ENCODE measurements around the gene JPH4.
A peak's percentile ranks its signal among the peaks of the same experiment; 100 is the strongest.
"Not testable (repeated sequence)": the region's sequence is repeated elsewhere in the genome, so short reads cannot be mapped to it uniquely, and the experiment has no call there.

Gene JPH4

DNA sequence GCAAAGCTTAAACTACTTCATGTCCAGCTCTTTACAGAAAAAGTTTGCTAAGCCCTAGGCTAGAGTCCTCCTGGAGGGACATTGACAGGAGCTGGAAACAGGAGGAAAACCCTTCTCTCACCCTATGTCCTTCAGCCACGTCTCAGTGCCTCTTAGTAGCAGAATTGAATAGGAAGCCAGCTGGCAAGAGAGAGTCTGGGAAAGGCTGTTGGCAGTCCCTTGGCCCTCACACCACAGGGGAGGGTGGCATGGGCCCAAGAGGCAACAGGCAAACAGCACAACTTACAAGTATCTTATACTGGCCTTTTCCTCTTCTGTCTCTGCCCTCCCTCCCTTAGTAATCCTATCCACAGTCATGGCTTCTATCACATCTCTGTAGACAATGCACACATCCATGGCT, 29.9 kb upstream of the JPH4 start:
- DNase-seq, result no peak

DNA sequence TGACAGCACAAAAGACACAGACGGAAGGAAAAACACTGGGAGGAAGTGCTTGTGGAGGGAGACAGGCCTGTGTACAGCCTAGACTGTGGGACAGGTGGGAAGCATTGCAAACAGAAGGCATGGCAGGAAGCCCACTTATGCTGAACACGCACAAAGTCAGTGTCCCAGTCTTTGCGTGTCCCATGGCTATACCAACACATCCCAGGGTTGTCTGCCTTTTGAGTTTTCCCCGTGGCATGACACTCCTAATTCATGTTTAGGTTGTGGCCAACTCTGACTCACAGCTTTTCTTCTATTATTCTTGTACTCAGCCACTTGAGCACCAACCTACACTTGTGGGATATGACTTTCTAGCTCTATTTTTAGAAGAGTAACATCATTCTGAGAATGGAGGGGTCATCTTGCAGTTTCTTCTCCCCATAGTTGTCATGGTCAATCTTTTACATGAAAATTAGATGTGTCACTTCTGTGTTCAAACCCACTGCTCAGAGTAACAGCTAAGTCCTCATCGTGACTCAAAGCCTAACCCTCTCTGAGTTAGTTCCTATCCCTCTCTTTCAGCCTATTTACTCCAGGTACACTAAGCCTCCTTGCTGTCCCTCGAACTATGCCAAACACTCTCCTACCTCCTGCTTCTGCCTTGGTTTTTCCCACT, 27.5 kb upstream of the JPH4 start:
- DNase-seq, result no peak

DNA sequence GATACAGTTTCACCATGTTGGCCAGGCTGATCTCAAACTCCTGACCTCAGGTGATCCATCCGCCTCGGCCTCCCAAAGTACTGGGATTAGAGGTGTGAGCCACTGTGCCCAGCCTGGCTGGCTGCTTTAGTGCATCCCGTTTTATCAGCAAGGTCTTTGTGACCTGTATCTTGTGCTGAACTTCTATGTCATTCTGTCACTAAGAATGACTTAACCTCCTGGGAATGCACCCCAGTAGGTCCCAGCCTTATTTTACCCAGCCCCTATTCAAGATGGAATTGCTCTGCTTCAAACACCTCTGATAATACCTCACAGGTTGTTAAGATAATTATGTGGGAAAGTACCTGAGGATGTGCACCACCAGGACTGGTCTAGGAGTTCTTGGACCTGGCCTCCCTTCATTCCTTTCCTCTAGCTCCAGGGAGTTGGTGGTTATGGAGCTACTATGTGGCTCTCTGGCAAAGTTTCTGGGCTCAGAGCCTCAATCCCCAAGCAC, 26.1 kb upstream of the JPH4 start:
- DNase-seq, result no peak

DNA sequence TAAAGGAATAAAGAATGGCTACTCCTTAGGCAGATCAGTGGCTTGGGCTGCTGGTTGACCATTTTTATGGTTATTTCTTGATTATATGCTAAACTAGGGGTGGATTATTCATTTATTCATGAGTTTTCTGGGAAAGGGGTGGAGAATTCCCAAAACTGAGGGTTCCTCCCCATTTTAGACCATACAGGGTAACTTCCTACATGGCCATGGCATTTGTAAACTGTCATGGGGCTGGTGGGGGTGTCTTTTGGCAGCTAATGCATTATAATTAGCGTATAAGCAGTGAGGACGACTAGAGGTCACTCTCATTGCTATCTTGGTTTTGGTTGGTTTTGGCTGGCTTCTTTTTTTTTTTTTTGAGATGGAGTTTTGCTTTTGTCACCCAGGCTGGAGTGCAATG, 25.6 kb upstream of the JPH4 start:
- no peak for DNase-seq

DNA sequence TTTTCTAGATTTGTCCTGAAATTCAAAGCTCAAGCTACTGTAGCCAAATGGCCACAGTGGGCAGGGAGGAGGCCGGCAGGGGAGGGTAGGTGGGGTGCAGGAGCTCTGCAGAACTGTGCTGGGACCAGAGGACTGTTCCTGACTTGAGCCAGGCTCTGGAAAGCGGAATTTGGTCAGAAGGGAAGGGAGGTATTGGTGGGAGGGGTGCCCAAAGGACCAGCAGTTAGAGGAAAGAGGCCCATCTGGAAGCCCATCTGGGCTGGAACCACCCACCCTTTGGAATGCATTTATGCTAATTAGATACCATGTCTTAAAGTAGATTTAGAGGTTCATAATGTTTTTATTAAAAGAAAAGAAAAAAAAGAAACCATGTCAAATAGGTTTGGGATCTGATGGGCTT, 24.5 kb upstream of the JPH4 start:
- no peak for DNase-seq

DNA sequence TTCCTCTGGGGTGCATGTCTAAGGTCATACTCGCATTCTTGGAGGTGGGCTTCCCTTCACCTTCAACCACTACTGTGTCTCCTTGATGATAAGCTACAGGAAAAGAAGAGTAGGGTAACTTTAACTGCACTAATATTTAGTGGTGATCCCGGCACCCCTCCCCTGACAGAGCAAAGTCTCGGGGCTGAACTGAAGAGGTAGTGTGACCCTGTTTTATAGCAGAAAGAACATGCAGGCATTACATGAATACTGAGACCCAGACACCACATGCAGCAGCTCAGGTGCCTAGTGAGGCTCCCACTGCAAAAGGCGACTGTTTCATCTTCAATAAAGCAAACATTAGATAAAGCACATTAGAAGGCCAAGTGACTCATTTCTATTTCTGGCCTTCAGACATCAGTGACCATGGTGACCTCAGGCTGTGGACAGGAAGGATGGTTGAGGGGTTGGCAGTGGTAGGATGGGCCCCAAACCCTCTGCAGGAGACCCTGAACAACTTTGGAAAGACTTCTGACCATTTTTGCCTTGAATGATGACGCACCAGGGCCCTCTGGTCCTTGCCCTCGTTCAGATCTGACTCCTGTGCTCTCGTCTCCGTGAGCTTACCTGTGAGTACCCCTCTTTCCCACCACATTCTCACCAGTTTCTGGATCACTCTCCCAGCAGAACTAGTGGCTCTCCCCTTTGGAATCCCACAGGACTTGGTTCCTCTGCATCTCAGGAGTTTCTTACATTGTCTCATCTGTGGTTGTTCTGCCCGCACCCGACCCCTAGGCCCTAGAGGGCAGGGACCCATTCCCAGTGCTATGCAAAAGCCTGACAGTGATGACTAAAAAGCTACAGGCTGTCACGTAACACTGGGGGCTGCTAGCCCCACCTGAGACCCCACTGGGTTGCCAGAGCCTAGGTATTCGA, 23.8 kb upstream of the JPH4 start:
- no peak for DNase-seq

DNA sequence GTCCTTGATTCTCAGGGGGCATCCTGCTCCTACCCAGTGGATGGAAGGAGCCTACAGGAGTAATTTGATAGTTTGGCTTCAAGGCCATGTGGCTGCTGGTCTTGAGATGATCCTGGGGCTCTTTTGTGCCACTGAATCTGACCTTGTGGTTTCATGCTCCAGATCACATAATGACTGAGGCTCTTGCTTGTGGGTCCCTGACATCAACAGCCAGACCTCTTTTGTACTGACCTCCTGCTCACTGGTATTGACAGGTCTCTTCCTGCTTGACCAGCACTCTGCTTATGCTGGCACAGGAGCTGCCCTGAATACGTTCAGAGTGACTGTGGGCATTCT, 23.2 kb upstream of the JPH4 start:
- no peak for DNase-seq

DNA sequence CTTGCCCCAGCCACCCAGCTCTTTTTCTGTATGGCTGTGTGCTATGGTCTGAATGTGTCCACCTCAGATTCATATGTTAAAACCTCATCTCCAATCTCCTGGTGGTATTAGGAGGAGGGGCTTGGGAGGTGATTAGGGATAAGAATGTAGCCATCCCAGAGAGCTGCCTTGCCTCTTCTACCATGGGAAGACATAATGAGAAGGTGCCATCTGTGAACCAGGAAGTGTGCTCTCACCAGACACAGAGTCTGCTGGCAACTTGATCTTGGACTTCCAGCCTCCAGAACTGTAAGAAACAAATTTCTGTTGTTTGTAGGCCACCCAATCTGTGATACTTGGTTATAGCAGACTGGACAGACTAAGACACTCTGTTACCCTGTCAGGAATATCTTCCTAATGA, 22.8 kb upstream of the JPH4 start:
- DNase-seq, result no peak

DNA sequence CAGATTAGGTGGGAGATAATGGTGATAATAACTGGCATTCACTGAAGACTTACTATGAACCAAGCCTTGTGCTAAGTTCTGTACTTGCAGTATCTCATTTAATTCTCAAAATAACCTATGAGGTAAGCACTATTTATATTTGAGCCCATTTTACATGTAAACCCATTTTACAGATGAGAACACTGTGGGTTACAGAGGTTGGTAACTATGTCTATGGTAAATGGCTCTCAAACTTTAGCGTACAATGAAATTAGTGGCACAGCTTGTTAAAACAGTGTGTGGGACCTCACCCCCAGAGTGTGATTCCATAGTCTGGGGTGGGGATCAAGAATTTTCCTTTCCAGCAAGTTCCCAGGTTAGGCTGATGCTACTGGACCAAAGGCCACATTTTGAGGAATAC, 22.2 kb upstream of the JPH4 start:
- DNase-seq, result no peak

DNA sequence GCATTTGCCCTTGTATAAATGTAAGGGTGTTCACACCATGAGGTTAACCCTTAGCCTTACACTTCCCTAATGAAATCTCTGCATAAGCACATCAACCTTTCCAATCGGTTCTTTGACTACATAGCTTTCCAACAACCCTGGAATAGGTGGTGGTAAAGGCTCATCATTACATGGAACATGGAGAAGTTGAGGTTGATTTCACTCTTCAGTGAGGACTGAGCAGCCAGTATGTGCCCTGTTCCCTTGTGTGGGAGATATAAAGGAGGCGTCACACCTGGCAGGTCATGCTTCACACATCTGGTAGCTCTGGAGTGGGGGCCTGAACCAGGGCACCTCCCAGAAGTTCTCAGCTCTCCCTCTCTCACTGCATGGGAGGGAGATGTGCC, 21.7 kb upstream of the JPH4 start:
- no peak for DNase-seq

DNA sequence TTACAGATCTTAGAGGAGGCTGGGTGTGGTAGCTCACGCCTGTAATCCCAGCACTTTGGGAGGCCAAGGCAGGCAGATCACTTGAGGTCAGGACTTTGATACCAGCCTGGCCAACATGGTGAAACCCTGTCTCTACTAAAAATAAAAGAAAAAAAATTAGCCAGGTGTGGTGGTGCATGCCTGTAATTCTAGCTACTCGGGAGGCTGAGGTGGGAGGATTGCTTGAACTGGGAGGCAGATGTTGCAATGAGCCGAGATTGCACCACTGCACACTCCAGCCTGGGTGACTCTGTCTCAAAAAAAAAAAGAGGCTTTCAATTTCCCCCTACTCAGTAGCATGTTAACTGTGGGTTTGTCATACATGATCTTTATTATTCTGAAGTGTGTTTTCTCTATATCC, 15.6 kb upstream of the JPH4 start:
- not testable (repeated sequence) for DNase-seq

DNA sequence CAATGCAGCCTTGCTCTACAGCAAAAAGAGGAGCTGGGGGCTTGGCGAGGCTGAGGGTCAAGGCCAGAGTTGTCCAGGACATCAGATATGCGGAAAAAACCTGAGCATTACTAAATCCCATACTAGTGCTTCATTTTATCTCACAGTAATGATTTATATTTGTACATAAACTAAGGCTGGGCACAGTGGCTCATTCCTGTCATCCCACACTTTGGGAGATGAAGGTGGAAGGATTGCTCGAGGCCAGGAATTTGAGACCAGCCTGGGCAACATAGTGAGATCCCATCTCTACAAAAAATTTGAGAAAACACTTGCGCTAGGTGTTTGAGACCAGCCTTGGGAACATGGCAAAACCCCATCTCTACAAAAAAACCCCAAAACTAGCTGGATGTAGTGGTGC, 11.6 kb upstream of the JPH4 start:
- no peak for DNase-seq

DNA sequence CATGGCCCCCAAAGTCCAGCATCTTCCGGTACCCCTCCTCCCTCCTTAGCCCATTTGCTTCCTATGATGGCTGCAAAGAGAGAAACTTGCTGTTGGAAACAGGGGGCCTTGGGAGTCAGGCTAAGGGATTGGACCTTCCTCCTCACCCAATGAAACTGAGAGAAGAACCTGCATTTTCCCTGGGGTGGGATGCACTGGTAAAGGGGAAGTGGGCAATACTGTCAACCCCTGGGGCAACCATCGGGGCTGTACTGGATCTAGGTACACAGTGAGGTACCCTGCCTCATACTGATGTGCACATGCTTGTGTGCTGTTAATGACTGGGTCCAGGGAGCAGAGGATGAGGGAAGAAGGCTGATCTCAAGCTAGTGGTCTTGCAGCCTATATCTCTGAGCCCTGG, 11.0 kb upstream of the JPH4 start:
- DNase-seq, result no peak

DNA sequence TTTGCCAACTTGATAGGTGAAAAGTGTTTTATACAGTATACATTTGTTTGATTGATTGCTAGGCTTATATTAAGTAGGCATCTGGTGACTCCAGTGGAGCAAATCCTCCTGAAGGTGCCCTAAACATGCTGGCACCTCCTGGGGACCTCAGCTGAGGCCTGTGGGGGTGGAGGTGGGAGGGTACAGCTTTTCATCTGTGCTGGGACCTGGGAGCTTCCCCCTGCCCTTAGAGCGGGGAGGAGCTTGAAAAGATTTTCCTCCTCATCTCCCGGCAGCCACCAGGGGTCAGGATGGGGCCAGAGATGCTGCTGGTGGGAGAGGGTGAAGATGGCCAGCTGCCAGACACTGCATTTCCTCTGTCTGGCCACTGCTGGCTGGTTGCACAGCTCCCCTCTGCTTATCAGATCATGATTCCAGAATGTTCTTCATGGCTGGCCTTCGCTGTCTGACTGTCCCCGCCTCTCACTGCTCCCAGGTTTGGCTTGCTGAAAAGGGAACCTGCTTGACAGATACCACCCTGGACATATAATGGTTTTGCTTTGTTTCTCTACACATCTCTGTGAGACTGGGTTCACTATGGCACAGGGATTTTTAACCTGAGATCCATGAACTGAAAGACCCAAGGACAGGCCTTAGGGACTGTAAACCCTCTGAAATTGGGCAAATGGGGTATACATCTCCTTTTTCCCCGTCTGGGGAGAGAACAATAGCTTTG, 10.5 kb upstream of the JPH4 start:
- DNase-seq, result peak; percentile 89

DNA sequence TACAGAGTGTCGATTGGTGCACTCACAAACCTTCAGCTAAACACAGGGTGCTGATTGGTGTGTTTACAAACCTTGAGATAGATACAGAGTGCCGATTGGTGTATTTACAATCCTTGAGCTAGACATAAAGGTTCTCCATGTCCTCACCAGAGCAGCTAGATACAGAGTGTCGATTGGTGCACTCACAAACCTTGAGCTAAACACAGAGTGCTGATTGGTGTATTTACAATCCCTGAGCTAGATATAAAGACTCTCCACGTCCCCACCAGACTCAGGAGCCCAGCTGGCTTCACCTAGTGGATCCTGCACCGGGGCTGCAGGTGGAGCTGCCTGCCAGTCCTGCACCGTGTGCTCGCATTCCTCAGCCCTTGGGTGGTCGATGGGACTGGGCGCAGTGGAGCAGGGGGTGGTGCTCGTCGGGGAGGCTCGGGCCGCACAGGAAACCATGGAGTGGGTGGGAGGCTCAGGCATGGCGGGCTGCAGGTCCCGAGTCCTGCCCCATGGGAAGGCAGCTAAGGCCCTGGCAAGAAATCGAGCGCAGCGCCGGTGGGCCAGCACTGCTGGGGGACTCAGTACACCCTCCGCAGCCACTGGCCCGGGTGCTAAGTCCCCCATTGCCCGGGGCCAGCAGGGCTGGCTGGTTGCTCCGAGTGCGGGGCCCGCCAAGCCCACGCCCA, 6.1 kb upstream of the JPH4 start:
- not testable (repeated sequence) for DNase-seq

DNA sequence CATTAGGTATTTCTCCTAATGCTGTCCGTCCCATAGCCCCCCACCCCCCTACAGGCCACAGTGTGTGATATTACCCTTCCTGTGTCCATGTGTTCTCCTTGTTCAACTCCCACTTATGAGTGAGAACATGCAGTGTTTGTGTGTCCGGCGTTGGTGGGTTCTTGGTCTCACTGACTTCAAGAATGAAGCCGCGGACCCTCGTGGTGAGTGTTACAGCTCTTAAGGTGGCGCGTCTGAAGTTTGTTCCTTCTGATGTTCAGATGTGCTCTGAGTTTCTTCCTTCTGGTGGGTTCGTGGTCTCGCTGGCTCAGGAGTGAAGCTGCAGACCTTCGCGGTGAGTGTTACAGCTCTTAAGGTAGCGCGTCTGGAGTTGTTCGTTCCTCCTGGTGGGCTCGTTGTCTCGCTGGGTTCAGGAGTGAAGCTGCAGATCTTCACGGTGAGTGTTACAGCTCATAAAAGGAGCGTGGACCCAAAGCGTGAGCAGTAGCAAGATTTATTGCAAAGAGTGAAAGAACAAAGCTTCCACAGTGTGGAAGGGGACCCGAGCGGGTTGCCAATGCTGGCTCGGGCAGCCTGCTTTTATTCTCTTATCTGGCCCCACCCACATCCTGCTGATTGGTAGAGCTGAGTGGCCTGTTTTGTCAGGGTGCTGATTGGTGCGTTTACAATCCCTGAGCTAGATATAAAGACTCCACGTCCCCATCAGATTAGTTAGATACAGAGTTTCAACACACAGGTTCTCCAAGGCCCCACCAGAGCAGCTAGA, 5.4 kb upstream of the JPH4 start:
- not testable (repeated sequence) for DNase-seq

DNA sequence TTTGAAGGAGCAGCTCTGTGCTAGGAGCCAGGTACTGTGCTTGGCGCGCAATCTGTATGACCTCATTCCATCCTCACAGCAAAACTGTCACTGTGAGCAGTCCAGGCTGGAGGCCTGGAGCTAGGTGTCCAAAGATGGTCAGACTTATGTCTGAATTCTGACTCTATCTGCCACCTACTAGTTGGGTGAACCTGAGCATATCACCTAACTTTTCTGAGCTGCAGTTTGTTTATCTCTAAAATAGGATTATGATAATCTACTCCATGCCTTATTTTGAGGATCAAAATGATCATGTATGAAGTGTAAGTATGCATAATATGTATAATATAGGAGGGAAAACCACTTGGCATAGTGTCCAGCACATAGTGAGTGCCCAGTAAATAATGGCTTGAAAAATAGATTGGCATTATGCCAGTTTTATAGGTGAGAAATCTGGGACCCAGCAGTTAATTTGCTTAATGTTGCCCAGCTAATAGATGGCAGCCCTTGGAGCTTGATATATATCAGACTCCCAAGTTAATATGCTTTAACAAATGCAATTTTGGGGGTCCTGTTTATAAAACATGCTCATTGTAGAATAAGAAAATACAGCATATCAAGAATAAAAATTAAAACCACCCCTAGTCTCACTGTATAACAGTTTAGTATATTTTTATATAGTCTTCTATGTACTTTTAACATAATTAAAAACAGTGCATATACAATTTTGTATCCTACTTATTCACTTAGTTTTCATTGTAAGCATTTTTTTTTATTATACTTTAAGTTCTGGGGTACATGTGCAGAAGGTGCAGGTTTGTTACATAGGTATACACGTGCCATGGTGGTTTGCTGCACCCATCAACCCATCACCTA, 4.5 kb upstream of the JPH4 start:
- DNase-seq, result no peak

DNA sequence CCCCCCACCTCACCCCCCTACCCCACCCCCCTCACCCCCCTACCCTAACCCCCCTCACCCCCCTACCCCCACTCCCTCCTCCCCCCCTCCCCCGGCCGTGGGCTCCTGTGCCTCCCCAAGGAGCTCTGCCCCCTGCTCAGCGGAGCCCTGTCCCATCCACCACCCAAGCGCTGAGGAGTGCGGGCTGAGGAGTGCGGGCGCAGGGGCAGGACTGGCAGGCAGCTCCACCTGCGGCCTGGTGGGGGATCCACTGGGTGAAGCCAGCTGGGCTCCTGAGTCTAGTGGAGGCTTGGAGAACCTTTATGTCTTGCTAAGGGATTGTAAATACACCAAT, 2.3 kb upstream of the JPH4 start:
- DNase-seq, result no peak

DNA sequence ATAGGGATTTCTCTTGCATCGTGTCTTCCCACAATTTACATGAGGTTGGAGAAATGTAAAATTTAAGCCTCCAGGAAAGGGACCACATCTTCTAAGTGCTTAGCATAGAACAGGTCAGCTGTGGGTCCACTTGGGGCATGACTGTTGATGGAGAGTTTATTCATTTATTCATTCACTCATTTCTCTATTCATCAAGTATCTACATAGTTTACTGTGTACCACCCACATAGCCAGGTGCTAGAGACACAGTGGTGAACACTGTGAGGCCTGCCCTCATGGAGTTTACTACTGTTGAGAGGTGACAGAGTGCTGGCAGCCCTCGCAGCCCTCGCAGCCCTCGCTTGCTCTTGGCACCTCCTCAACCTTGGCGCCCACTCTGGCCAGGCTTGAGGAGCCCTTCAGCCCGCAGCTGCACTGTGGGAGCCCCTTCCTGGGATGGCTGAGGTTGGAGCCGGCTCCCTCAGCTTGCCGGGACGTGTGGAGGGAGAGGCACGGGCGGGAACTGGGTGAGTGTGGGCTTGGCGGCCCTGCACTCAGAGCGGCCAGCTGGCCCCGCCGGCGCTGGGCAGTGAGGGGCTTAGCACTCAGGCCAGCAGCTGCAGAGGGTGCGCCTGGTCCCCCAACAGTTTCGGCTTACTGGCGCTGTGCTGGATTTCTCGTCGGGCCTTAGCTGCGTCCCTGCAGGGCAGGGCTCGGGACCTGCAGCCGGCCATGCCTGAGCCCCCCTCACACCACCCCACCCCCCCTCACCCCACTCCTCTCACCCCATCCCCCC, 1.7 kb upstream of the JPH4 start:
- no peak for DNase-seq

DNA sequence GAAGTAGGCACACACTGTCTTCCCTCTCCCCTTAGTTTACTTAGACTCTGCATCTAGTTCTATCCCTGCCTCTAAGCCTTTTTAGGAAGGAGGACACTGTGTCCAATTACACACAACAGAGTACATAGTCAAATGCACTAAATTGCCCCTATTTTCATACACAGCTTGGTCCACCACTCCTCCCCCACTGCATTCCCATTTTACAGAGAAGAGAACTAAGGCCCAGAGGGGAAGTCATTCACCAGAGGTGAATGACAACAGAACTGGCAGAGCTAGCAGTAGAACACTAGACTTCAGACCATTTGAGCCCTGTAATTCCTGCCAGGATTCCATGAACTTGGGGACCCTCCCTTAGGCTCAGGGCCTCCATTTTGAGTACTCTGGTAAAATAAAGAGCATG, 1.1 kb upstream of the JPH4 start:
- DNase-seq, result no peak

DNA sequence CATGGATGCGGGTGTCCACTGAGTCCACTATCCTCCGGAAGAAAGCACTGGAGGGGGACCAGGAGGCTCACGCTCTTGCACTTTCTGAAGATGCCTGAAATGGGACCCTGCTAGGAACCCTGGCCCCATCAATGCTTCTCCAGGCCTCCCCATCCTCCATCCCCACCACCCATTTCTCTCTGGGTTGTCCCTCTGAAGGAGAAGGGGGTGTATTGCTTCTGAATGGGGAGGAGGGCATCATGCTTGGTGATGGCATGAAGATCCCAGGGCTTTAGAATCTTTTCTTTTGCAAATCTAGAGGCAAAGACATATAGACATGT, 681 bp upstream of the JPH4 start:
- DNase-seq, result no peak

Data from NCI-H69 (cell line).